Renal cortical epithelial cell (primary cell): ENCODE results near the gene AGAP3. TPM values are rescaled to one million over a fixed set of nuclear protein-coding genes. Genes with fewer than 3 reads are reported as not detected.

Source experiments
- DNase-seq: peaks from one replicate; pipeline ENCODE4 v3.0.0-alpha.2; 2011; ENCODE audit warnings: low read depth
- total RNA-seq: library from RNA; depleted of rRNA; stranded (reverse); fragments of >200 nt; gene quantifications from 2 replicates; pipeline ENCODE4 v1.2.3, GENCODE V29; 2014

Gene AGAP3
- total RNA-seq, 1 donor from 2014 or later, result 41.2 TPM

DNA sequence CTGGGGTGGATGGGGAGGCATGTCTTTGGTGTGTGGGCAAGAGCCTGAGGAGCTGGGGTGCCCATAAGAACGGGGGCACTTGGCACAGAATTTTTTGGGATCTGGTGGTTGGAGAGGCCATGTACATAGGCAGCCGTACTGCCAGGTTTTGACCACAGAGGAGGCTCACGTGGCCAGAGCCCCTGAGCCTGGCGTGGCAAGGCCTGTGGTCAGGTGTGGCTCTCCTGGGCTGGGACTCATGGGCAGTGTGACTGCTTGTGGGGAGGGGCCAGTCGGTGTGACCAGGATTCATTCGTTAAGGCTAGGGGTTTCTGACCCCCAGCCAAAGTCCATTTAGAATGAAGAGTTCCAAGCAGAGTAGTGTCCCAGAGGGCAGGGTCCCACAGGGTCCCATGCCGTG is 38.2 kb downstream of the AGAP3 start:
- DNase-seq, result no peak

DNA sequence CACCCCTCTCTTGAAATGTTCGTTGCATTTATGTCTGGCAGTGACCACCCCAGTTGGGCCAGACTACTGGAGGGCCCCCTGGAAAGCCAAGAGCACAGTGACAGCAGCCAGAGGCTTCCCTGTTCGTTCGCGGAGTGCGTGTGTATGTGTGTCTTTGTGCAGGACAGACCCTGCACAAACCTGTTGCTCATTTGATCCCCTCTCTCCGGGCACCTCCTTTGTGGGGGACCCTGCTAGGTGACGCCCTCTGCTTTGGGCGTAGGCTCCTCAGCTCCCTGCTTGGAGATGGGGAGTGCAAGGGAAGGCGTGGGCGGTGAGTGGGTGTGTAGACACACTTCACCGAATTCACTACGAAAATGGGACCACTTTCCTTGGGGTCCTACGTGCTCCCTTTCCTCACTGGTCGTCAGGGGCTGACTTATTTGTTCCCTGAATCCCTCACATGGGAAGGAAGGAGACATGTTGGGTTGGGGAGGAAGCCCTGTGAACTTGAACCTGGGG is 38.7 kb downstream of the AGAP3 start:
- DNase-seq, result no peak

DNA sequence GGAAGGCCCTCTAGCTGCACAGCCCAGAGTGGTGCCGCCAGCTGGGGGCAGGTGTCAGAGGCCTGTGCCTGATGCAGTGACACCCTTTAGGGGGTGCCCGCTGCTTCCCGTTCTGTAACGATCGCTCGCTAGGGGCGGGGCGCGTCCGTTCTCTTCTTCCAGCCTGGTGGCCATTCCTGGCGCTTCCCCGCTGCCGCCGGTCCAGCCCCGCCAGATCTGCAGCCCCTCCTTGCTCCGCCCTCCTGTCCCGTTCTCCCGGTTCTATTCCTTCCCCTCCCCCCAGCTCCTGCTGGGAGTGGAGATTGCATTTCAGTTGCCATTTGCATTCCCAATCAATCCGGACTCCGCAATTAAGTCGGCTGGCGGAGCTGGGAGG is 39.2 kb downstream of the AGAP3 start:
- no peak for DNase-seq

DNA sequence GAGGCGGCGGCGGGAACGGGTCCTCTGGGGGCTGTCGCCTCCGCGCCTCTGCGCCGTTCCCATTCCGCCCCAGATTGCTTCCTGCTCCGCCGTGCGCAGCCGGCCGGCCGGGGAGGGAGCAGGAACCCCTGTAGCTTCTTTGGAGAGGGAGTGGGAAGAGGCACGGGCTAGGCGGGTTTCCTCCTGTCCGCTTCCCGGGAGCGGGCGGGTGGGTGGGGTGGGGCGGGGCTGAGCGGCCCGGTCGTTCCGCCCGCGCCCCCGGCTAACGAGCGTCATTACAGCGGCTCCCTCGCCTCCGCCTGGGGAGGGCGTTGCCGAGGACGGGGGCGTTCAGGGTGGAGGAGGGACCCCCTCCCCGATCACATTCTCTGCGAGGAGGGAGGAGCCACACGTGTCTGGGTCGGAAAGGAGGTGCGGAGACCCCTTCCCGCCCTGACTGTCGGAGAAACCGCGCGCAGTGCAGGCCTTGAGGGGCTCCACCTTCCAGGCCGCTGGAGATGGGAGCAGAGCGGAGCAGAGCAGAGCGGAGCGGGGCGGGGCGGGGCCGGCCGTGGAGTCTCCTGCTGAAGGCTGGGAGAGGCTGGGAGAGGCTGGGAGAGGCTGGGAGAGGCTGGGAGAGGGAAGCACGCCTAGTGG is 39.7 kb downstream of the AGAP3 start:
- no peak for DNase-seq

DNA sequence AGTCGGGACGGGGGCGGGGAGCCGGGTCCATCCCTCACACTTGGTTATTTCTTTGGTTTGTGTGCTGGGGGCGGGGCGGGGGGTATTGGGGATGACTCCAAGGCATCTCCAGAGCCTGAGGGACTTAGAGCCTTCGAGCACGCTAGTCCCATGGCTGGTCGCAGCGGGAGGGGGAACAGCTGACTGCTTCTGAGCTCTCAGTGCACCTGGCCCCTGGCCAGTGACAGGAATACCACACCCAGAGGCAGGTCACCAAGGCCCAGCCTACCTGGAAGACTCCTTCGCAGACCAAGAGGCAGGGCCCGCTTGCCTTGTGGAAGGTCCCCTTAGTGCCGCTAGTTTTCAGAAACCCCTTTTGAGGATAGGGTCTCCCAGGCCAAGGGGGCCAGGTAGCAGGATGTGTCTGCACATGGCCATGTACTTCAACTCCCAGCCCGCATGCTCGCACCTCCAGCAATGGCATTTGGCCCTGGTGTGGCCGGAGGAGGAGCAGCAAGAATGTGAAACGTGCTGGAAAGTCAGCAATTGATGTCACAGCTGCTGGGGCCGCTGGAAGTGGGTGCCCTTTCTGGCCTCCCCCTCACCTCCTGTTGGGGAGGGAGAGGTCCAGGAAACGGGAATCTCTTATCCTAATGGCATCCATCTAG is 40.3 kb downstream of the AGAP3 start:
- DNase-seq, result no peak

DNA sequence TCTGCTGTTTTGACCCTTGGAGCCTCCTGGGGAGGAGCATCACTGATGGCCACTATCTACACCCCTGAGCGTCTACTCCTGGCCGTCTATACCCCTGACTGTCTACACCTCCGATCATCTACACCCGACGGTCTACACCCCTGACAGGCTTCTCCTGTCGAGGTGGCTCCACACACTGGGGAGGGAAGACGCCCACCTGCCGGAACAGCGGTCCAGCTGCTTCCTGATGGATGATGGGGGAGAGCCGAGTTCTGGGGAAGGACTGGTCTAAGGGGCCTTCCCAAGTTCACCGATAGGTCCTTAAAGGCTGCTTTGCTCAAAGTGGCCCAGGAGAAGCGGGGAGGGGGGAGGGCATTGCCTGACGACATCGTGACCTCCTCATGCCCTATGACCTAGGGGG is 41.9 kb downstream of the AGAP3 start:
- no peak for DNase-seq

DNA sequence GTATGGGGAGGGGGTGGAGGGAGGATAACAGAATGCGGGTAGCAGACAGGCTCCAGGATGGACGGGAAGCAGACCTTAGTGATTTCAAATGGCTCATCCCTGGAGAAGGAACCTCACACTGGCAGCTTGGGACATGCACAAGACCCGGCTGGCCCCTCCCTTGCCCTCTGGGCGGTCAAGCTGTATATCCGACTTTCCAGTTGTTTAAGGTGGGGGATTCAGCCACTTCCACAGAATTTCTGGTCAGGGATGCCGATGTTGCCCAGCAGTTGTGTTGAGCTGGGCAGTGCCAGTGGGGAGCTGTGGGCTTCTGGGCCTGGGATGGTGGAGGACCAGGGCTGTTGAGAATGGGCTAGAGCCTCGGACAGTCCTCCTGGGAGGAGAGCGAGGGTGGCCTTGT is 42.4 kb downstream of the AGAP3 start:
- no peak for DNase-seq

DNA sequence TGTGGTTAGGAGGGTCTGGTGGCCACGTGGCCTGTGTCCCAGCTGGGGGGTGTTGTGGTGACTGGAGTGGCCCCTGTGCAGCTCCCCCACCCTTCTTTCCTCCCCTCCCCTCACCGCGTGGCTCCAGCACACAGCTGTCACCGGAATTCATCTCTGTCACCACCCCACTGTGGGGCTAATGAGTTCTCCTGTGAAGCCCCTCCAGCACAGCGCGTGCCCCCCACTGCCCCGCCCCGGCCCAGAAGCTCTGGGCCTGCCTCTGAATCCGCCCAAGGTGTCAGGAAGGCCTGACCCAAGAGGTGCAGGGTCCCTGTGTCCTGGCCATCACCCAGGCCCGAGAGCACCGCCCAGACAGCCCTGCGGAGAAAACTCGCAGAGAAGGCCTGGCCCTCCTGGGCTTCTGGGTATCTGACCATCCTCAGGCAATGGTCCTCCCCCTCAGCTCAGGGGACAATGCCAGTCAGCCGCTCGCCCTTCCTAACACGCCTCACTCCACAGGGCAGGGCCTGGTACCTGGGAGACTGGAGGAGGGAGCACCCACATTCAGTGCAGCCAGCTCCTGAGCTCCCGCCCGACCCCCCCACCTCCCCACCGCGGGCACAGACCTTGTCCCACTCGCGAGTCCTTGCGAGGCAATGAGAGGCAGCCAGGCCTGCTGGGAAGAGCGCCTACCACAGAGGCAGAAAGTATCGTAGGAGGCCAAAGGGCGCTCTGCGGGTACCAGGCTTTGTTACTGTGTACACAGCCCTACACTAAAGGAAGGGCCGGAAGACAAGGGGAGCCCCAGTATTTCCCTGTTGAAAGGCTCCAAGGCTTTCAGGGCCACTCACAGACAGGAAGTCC is 43.1 kb downstream of the AGAP3 start:
- DNase-seq, result no peak

DNA sequence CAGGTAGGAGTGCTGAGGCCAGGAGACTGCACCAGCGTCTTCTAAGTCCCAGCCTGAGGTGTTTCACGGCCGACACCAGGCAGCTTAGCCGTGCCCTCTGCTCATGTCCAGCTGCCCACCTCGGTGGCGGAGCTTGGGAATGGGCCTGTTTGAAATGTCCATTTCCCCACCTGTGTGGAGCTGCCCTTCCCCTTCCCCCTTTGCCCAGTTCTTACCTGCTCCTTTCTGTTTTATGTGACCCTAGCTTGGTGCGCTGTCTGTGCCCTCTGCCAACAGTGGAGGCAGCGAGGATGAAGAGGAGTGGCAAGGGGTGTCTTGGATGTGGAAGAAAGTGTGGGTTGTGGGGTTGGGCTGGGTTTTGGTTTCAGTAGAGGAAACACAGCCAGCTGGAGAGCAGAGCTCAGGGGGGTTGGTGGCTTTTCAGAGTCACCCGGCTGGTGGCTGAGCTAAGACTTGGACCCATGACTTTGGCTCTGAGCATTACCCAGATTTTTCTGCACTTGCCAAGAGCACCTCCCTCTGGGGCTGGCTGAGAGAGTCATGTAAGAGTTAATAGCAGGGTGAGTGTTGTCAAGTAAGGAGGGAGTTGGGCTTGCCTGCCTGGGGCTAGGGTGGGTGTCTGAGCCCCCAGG is 43.8 kb downstream of the AGAP3 start:
- no peak for DNase-seq

DNA sequence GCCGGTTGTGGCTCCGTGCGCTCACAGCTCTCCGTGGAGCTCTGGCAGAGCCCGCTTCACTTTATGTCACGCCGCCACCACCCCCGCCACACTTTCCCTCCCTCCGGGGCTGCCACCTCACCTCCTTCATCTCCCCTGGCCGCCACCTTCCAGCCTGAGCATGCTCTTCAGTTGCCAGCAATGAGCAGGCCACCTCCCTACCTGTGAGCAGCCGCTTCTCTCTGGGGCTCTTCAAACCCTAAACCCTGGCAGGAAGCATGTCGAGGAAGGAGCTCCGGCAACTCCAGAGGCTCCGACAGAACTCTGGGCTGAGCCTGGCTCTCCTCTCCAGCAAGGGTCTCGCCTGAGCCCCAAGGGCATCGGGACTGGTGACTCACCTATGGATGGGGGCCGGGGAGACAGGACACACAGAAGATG is 44.5 kb downstream of the AGAP3 start:
- no peak for DNase-seq

DNA sequence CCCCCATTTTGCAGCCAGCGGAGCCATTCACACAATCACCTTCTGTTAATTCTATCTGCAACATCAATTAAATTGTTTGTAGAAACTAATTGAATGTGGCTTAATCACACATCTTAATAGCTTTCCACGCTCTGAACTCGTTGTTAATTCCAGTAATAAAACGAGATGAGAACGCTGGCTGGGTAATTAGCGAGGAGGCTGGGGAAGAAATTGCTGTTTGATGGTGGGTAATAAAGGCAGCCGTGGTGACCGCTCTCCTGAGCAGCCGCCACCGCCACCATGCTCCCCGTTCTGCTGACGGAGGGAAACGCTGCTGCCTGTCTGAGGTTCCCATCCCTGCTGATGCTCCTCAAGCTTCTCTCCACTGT is 44.9 kb downstream of the AGAP3 start:
- DNase-seq, result no peak

DNA sequence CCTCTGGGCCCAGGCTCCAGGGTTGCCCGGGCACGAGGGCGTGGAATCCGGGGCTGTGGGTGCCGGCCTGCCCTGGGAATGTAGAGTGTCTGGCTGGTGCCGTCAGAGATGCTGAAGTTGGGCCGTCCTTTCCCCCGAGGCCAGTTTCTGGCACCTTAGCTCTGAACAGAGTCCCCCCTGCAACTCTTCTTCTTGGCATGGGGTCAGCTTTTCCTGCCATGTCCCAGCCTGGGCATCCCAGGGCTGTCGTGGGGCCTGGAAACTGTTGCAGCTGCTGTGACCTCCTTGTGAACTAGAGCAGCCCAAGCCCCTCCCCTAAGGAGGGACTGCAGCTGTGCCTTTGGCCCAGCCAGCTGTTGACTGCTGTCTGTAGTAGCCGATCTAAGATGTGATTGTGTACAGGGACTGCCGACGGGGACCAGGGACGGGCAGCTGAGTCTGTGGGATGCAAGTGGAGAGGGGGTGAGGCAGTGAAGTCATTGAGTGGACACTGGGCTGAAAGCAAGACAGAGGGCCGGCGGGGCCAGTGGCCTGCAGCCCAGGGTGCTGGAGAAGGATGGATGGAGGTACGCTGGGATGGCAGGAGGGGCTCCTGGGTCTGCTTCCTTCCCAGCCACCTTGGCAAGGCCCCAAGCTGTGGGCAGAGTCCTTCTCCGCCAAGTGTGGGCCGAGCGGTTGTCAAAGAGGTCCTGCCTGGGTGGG is 45.5 kb downstream of the AGAP3 start:
- DNase-seq, result no peak

DNA sequence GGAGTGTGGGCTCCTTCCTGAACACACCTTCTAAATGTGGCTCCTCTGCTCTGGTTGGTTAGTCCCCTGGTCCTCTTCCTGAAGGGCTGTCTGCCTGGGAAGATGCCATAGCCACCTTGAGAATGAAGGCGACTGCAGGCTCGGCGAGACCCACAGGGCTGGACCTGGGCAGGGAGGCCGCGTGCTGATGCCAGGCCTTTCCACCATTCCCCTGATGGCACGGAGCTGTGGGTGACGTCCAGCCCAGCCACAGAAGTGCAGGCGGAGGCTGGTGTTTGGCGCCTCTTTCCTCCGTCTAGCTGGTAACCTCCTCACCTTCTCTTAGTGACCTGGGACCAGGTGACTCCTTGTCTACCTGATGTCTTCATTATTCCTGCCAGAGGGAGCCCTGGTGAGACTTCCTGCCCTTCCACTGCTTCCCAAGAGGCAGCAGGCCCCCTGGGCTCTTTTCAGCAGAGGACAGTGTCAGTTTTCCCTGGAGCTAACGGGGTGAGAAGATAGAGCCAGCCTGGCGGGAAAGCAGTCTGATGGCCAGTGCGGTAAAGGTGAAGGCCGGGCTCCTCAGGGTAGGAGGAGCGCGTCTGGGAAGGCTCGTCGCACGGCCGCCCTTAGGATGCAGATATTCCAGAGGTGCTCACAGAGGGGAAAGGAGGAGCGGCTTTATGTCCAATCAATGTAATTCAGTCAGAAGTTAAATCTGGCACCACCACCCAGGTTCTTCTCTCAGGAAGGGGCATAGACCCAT is 46.4 kb downstream of the AGAP3 start:
- DNase-seq, result no peak

DNA sequence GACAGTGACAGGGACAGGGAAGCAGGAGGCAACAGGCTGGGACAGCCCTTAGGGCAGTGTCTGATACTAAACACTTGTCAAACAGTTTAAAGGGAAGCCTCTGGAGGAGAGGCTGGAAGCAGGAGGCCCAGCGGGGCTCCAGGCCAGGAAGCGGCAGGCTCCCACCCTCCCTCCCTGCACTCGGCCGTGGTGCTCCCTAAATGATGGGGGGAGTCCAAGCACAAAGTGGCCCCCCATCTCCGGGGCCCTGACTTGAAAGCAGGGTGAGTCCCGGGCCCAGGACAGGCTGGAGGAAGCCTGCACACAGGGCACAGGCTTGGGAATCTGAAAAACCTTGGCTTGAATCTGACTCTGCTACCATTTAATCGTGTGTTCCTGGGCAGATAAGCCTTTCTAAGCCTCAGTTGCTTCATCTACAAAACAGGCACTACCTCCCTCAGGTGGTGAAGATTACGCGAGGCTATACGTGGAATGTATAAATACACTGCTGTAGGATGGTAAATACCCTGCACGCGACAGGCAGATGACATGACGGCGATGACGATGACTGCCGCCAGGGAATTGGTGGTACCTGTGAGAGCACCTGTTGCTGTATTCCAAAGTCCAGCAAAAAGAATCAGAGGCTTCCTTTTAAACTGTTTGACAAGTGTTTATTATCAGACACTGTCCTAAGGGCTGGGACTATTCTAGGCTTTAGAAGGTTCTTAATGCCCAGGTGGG is 47.2 kb downstream of the AGAP3 start:
- no peak for DNase-seq

DNA sequence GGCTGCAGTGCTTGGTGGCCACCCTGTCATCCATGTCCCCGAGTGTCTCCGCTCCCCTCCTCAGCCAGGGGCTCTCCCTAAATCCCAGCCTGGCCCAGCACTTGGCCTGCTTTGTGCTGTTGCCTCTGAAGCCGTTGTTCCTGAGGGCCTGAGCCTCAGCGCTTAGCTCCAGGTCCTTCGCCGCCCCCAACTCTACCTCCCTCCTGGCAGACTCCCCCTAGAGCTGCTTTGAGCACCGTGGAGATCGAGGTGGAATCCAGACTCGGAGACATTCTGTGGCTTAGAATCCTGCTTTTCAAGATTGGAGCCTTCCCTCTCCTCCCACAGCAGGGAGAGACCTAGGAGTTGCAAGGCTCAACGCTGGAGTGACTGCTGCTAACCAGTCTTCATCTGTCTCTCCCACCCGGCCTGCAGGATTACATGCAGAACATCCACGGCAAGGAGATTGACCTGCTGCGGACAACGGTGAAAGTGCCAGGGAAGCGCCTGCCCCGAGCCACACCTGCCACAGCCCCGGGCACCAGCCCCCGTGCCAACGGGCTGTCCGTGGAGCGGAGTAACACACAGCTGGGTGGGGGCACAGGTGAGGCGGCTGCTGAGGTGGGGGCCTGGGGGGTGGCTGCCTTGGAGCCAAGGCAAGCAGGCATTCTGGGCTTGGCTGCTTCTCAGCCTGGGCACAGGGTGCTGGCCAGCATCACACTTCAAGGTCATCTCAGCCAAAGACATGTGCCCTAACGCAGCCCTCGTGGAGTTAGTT is 47.9 kb downstream of the AGAP3 start:
- DNase-seq, result no peak

DNA sequence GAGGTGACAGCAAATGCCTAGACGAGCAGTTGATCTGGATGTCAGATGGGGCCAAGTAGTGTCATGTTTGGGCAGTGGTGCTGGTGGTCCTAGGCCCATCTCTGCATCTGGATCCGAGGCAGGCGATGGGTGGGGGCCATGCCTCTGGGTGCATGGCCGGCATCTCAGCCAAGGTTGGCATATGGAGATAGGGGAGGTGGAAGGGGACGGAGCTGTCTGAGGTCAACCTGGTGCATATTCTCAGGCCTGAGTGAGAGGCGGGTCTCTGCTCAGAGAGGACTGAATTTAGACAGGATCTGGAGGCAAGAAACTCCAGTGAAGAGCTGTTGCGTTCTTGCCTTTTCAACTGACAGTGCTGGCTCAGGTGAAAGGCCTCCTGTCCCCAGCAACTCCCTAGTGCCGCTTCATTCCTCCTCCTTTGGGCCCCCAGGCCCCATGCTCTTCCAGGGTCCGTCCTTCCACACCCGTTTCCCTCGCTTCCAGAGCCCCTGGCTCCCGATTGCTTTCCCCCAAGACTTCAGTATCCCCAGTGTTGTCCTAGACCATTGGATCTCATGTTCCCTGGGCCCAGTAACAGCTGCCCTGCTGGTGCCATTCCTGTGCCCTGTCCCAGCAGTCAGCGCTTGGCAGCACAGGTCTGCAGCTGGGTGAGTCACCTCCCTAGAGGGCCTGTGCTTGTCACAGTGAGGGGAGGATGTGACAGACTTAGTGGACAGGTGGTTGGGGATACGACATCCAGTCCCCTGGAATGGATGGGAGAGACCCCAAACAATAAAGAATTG is 48.7 kb downstream of the AGAP3 start:
- no peak for DNase-seq

DNA sequence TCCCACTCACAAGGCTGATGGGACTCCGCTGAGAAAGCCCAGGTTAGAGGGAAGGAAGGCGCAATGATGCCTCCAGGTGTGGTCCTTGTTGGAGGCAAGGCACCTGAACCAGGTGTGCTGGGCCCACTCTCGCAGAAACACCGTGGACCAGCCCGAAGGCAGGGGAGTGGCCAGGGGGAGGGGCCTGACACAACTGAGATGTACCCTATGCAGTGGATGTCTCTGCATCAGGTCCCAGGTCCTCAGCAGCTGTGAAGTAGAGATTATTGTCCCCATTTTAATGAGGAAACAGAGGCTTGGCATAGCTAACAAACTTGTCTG is 49.2 kb downstream of the AGAP3 start:
- DNase-seq, result no peak

DNA sequence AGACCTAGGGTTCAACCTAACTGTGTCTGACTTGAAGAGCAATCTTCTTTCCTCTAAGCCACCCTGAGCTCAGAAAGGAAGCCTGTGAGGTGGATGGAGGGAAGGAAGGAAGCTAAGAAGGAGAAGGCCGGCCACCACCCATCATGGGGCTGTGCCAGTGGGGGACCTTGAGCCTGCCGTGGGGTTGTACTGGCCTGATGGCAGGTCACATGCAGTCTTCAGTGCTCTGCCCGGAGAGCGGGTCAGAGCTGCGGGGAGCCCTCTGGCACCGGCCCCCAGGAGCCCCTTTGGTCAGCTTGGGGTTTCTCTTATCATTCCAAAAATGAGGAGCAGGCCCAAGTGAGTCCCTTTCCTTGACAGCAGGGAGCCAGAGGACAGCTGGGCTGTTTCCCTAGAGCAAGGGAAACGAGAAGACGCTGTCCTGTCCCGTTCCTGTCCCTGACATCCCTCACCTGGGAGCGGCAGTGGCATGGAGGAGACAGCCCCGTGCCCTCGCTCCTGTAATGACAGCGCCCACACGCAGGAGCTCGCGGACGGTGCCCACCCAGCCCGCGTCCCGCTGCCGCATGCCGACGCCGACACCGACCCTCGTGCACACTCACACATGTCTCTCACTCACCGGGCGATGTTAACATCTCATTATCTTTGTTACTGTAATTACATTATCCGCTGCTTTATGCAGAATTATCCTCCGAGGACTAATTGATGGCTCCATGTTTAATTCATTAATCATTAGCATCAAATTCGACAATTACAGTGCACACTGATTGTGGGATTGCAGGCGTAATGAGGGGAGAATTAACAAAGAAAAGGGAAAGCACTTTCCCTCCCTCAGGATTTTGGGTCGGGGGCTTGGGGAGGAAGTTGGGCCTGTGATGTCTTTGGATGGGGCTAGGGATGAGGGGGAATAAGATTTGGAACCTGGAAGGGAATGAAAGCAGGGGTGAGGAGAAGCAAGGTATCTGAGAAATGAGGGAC is 49.9 kb downstream of the AGAP3 start:
- no peak for DNase-seq
